GM21619 (cell line): ENCODE measurements around the gene AFAP1L2.

Source experiments
- ATAC-seq: cut with Tn5 transposase; IDR thresholded peaks from one replicate; pipeline ENCODE4 v1.9.1; 2021; ENCODE audit not compliant: unreplicated experiment

Gene AFAP1L2

DNA sequence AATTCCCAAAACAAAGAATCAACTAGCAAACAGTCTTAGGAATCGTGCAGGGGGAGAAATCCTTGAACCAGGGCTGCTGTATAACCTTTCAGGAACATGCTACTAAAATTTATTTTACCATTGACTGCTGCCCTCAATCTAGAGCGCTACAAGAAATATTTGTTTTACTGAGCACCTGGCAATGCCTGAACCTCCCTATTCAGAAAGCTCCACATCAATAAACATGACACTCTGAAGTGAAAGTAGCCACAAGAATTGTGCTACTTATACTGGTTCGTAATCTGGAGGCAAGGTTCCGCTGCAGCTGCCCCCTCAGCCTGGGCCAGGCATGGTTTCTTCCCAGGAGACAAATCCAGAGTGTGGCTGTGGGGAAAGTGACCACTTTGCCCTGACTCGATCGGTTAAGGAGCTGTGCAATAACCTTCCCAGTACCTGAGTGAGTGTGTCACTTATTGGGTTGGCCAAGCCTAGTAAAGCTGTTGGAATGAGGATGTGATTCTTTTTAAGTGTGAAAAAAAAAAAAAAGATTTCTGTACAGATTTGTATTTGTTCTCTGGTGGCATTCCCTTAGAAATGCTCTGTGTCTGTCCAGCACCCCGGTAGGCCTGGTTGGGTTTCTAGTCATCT lies 157.5 kb downstream of the AFAP1L2 start:
- ATAC-seq = no peak

DNA sequence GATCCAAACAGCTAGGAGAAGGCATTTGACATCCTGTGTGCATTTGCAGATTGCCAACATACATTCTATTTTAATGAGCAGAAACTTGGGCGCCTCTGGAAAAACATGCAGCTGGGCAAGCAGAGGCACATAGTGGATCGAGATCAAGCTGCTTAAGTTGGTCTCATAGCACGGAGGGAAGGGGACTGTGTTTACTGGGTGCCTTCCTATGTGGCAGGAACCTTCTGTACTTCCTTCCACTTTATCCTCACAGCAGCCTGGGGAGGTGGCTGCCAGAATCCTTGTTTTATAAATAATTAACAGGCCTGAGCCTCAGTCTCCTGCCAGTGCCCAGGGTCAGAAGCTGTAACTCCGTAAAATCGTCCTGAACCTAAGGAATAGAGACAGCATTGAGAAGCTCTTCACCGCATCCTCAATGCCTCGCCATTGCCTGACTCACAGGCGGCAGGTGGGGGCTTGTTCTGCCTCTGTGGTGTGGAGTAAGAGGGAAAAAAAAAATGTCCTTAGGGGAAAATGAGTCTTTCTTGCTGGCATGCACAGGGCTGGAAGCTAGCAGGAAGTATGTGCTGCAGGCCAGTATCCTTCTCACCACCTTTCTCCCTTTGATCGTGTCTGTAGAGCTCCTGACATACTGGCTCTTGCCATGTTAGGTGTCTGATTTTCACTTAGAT lies 159.0 kb downstream of the AFAP1L2 start:
- no peak for ATAC-seq
